ENCODE results near the gene TFEC.

TFEC gene

DNA sequence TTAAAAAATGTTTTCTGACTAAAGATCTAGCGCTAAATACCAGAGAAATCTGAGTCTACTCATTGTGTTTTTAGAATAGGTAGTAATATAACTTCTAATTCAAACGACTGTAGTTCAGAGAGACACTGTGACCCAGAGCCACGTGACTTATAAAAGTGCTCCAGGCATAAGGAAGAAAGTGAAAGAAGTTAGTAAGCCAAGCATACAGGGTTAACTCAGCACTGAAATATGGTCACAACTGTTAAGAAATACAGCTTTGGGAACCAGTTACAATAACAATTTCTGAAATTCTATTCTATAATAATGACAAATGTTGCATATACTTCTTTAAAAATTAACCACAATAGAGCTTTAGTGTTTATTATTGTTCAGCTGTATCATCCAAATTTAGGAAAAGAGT, 119.1 kb downstream of the TFEC start:
- H3K36me3 ChIP-seq (ENCODE audit: low read length): no peaks in the 10 kb centered on the region
- no peaks in the 10 kb centered on the region for H4K20me1 ChIP-seq (ENCODE audit: low read depth, low read length)
- no peaks in the 10 kb centered on the region for H3F3A ChIP-seq (ENCODE audit: insufficient read depth)
- H3K9me2 ChIP-seq (replicated peaks; ENCODE audit: insufficient read depth, low read length): no peaks in the 10 kb centered on the region
- H3K4me2 ChIP-seq (ENCODE audit: low read depth, low read length, poor library complexity, severe bottlenecking): no peak overlapping the region
- TF ChIP-seq CTCF (IDR thresholded peaks at IDR 0.05; ENCODE audit: insufficient read depth, low read length, poor library complexity, severe bottlenecking) (no peak), EZH2phosphoT487 (conservative IDR thresholded peaks at IDR 0.05; ENCODE audit: low read length) (no peak)
- no peaks in the 10 kb centered on the region for H3K9me3 ChIP-seq (ENCODE audit: insufficient read depth, low read length)
- H3K79me2 ChIP-seq (ENCODE audit: insufficient read depth, low read length): no peaks in the 10 kb centered on the region
- H3K27me3 ChIP-seq (ENCODE audit: low read length): no peaks in the 10 kb centered on the region
- H3K4me3 ChIP-seq (ENCODE audit: insufficient read depth, low read length, poor library complexity, severe bottlenecking): no peak overlapping the region
- H3K9ac ChIP-seq (ENCODE audit: low read length): no peak overlapping the region
- H3K27ac ChIP-seq (ENCODE audit: low read depth, low read length): no peak overlapping the region
- no peak overlapping the region for H2AFZ ChIP-seq (ENCODE audit: low read depth, low read length, severe bottlenecking)

- H3K27me3 ChIP-seq (ENCODE audit: low read length): no peaks in the 10 kb centered on the region
- H3K9me3 ChIP-seq (ENCODE audit: insufficient read depth, low read length): no peaks in the 10 kb centered on the region
- H3K4me2 ChIP-seq (ENCODE audit: low read depth, low read length, poor library complexity, severe bottlenecking): no peak overlapping the region
- no peaks in the 10 kb centered on the region for H3K79me2 ChIP-seq (ENCODE audit: insufficient read depth, low read length)
- H3K4me3 ChIP-seq (ENCODE audit: insufficient read depth, low read length, poor library complexity, severe bottlenecking): no peak overlapping the region
- H4K20me1 ChIP-seq (ENCODE audit: low read depth, low read length): no peaks in the 10 kb centered on the region
- no peak overlapping the region for H3K27ac ChIP-seq (ENCODE audit: low read depth, low read length)
- no peaks in the 10 kb centered on the region for H3K36me3 ChIP-seq (ENCODE audit: low read length)
- H3F3A ChIP-seq (ENCODE audit: insufficient read depth): no peaks in the 10 kb centered on the region
- TF ChIP-seq CTCF (IDR thresholded peaks at IDR 0.05; ENCODE audit: insufficient read depth, low read length, poor library complexity, severe bottlenecking) (peak; percentile 36), EZH2phosphoT487 (conservative IDR thresholded peaks at IDR 0.05; ENCODE audit: low read length) (no peak)
- H2AFZ ChIP-seq (ENCODE audit: low read depth, low read length, severe bottlenecking): no peak overlapping the region
- no peaks in the 10 kb centered on the region for H3K9me2 ChIP-seq (replicated peaks; ENCODE audit: insufficient read depth, low read length)
- H3K9ac ChIP-seq (ENCODE audit: low read length): no peak overlapping the region
Observed at GRCh38 chr7:115910541-115911164, 119.9 kb downstream of the TFEC start.

- H3K9me3 ChIP-seq (ENCODE audit: insufficient read depth, low read length): no peaks in the 10 kb centered on the region
- no peak overlapping the region for H3K27ac ChIP-seq (ENCODE audit: low read depth, low read length)
- H3K27me3 ChIP-seq (ENCODE audit: low read length): no peaks in the 10 kb centered on the region
- no peak overlapping the region for H3K4me2 ChIP-seq (ENCODE audit: low read depth, low read length, poor library complexity, severe bottlenecking)
- no peaks in the 10 kb centered on the region for H4K20me1 ChIP-seq (ENCODE audit: low read depth, low read length)
- no peak overlapping the region for H2AFZ ChIP-seq (ENCODE audit: low read depth, low read length, severe bottlenecking)
- no peaks in the 10 kb centered on the region for H3F3A ChIP-seq (ENCODE audit: insufficient read depth)
- H3K4me3 ChIP-seq (ENCODE audit: insufficient read depth, low read length, poor library complexity, severe bottlenecking): no peak overlapping the region
- no peaks in the 10 kb centered on the region for H3K36me3 ChIP-seq (ENCODE audit: low read length)
- no peak overlapping the region for H3K9ac ChIP-seq (ENCODE audit: low read length)
- no peaks in the 10 kb centered on the region for H3K9me2 ChIP-seq (replicated peaks; ENCODE audit: insufficient read depth, low read length)
- H3K79me2 ChIP-seq (ENCODE audit: insufficient read depth, low read length): no peaks in the 10 kb centered on the region
- TF ChIP-seq CTCF (IDR thresholded peaks at IDR 0.05; ENCODE audit: insufficient read depth, low read length, poor library complexity, severe bottlenecking): no peak
- TF ChIP-seq EZH2phosphoT487 (conservative IDR thresholded peaks at IDR 0.05; ENCODE audit: low read length): no peak
Observed at GRCh38 chr7:115906731-115907130, 123.8 kb downstream of the TFEC start.

All from SU-DHL-6 (cell line).